ENCODE measurements around the gene MYO1D. TPM values are rescaled to one million over a fixed set of nuclear protein-coding genes. Genes with fewer than 3 reads are reported as not detected.
A peak's percentile ranks its signal among the peaks of the same experiment; 100 is the strongest.
"Not testable (repeated sequence)": the region's sequence is repeated elsewhere in the genome, so short reads cannot be mapped to it uniquely, and the experiment has no call there.

Gene MYO1D
- total RNA-seq, 6 donors from 2014 or later, result 63.0 to 139 (median 91.9) TPM

DNA sequence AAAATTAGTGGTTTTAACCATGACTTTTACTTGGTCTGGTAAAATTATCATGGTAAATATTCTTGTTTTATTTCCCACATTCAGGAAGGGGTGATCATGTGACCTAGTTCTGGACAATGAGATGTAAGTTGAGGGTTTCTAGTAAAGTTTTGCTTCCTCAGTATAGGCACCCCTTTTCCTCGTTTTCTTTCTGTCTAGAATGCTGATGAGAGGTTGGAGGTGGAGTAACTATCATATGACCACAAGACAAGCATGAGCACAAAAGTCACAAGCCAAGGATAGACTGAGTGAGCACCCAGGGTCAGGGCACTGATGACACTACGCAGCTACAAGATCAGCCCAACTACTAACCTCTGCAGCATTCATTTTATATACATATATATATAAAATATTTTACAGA, 53.9 kb downstream of the MYO1D start:
- DNase-seq (no peak), ATAC-seq (ENCODE audit: low FRiP score in 2 of 2) (peak in 1 of 2 donors; percentile 50)
- TF ChIP-seq POLR2AphosphoS5 (IDR thresholded peaks at IDR 0.05) (no peak), POLR2A (IDR thresholded peaks at IDR 0.05) (no peak), EP300 (IDR thresholded peaks at IDR 0.05) (no peak), CTCF (IDR thresholded peaks at IDR 0.05) (no peak)
- H3K4me1 ChIP-seq, result peaks cover 0 to 9% (median 1%) of the 10 kb centered on the region in 4 donors
- no peaks in the 10 kb centered on the region for H3K9me3 ChIP-seq
- no peaks in the 10 kb centered on the region for H3K27me3 ChIP-seq
- no peaks in the 10 kb centered on the region for H3K36me3 ChIP-seq
- no peak overlapping the region for H3K27ac ChIP-seq
- H3K4me3 ChIP-seq, result peak overlapping the region in 3 of 4 donors; percentile 35 to 45 (median 39)
- WGBS, 2 donors, result 59 to 69% methylated on average over 2 of the region's 2 CpGs

- not testable (repeated sequence) for H3K9me3 ChIP-seq, H3K4me1 ChIP-seq, H3K27me3 ChIP-seq, H3K36me3 ChIP-seq
- ATAC-seq (ENCODE audit: low FRiP score in 2 of 2) (peak in 1 of 2 donors; percentile 32), DNase-seq (peak in 1 of 2 donors; percentile 89)
- Histone ChIP-seq H3K4me3 (peak overlapping the region in 3 of 4 donors; percentile 35 to 45 (median 39)), H3K27ac (peak overlapping the region in 1 of 4 donors; percentile 40)
- whole genome bisulfite sequencing, 2 donors, result 7 to 64% methylated on average over 15 to 29 of the region's 82 CpGs
Measured at GRCh38 chr17:32821987-32822934, 54.7 kb downstream of the MYO1D start.

DNA sequence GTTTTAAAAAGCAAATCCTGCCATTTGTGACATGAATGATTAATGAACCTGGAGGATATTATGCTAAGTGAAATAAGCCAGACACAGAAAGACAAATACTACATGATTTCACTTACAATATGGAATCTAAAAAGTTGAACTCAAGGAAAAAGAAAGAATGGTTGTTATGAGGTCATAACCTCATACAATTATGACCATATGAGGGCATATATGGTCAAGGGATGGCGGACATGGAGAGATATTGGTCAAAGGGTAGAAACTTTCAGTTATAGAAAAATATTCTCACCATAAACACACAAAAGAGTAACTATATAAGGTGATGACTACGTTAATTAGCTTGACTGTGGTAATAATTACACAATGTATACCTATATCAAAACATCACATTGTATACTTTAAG, 56.5 kb downstream of the MYO1D start:
- H3K9me3 ChIP-seq, result no peaks in the 10 kb centered on the region
- no peaks in the 10 kb centered on the region for H3K27me3 ChIP-seq
- TF ChIP-seq POLR2AphosphoS5 (IDR thresholded peaks at IDR 0.05), result no peak
- TF ChIP-seq CTCF (IDR thresholded peaks at IDR 0.05), result no peak
- TF ChIP-seq EP300 (IDR thresholded peaks at IDR 0.05), result no peak
- no peak for TF ChIP-seq POLR2A (IDR thresholded peaks at IDR 0.05)
- no peaks in the 10 kb centered on the region for H3K36me3 ChIP-seq
- ATAC-seq (ENCODE audit: low FRiP score in 2 of 2) (no peak), DNase-seq (no peak)
- H3K27ac ChIP-seq, result no peak overlapping the region
- 94 to 98% methylated on average over 2 of the region's 2 CpGs for WGBS, 2 donors
- H3K4me3 ChIP-seq, result no peak overlapping the region
- H3K4me1 ChIP-seq, result peaks cover 0 to 9% (median 0%) of the 10 kb centered on the region in 4 donors

DNA sequence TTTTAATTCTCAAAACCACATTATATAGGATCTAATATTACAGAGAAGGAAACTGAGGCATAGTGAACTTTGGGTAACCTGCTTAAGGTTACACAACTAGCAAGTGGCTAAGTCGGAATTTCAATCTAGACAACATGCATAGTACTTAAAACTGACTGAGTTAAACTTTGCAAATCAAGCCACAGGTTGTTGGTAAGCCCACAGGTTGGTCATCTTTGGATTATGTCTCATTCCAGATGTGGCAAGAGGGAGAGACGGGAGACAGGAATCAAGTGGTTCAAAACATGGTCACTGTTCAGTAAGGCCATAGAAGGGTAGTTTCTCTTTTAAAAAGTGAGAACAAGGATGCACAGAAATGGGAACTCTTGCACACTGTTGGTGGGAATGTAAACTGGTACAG, 57.1 kb downstream of the MYO1D start:
- no peak overlapping the region for H3K27ac ChIP-seq
- DNase-seq, result no peak
- no peaks in the 10 kb centered on the region for H3K9me3 ChIP-seq
- no peak for TF ChIP-seq POLR2A (IDR thresholded peaks at IDR 0.05)
- no peak for TF ChIP-seq CTCF (IDR thresholded peaks at IDR 0.05)
- TF ChIP-seq EP300 (IDR thresholded peaks at IDR 0.05), result no peak
- TF ChIP-seq POLR2AphosphoS5 (IDR thresholded peaks at IDR 0.05), result no peak
- ATAC-seq (ENCODE audit: low FRiP score in 2 of 2), result no peak
- H3K27me3 ChIP-seq, result no peaks in the 10 kb centered on the region
- peaks cover 0 to 8% (median 0%) of the 10 kb centered on the region in 4 donors for H3K4me1 ChIP-seq
- no peak overlapping the region for H3K4me3 ChIP-seq
- WGBS, 2 donors, result 77 to 91% methylated on average over 2 of the region's 2 CpGs
- no peaks in the 10 kb centered on the region for H3K36me3 ChIP-seq

- Histone ChIP-seq H3K4me1 (peaks cover 0 to 2% (median 0%) of the 10 kb centered on the region in 4 donors), H3K9me3 (no peaks in the 10 kb centered on the region), H3K4me3 (no peak overlapping the region), H3K27me3 (no peaks in the 10 kb centered on the region), H3K27ac (peak overlapping the region in 1 of 4 donors; percentile 5), H3K36me3 (no peaks in the 10 kb centered on the region)
- DNase-seq (no peak), ATAC-seq (ENCODE audit: low FRiP score in 2 of 2) (peak in 1 of 2 donors; percentile 59)
- WGBS, 2 donors, result 43 to 50% methylated on average over 4 of the region's 4 CpGs
- no peak for TF ChIP-seq POLR2A (IDR thresholded peaks at IDR 0.05)
- no peak for TF ChIP-seq POLR2AphosphoS5 (IDR thresholded peaks at IDR 0.05)
- TF ChIP-seq CTCF (IDR thresholded peaks at IDR 0.05), result no peak
- no peak for TF ChIP-seq EP300 (IDR thresholded peaks at IDR 0.05)
Measured at GRCh38 chr17:32819035-32819434, 57.9 kb downstream of the MYO1D start.
